ENCODE results near the gene NUDT1.

NUDT1 gene

DNA sequence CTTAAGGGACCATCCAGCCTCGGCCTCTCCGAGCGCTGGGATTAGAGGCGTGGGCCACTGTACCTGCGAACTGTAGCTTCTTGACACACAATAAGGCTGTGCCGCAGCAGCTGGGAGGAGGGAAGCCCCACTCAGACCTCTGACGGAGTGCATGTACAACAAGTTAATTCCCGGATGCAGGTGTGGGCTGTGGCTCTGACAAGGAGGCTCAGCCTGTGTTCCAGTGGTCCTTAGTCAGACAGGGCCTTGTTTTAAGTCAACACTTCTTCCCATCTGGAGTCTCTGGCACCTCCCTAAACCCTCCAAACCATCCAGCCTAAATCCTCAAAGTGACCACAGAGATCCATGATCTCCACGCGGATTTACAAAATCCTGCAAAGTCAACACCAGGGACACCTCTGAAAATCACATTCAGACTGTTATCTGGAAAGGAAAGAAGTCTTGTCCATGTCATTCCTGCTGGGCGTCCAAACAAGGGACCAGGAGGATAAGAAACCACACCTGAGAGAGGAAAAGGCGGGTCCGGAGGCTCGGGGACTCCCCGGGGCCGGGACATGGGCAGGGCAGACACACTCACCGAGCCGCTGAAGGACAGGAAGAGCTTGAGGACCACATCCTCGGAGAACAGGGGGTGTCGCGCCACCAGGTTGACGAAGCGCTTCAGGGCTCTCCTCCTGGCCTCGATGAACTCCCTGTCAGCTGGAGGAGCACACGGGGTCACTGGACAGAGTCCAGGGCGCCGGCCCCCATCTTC, 29.4 kb downstream of the NUDT1 start:
- DNase-seq: no peak

DNA sequence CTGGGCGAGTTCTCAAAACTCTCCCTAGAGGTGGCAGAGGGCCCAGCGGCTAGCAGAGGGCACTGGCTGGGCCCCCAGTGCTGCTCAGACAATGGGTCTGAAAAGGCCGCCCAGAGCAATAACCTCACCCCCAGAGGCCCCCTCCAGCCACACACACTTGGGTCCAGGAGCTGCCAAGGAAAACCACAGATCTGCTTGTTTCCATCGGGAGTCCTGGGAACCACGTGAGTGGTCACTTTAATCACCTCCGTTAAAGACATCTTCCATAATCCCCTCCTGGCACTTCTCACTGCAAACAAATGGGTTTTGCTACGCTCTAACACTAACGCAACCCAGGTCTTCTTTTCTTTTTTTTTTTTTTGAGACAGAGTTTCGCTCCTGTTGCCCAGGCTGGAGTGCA, 30.0 kb downstream of the NUDT1 start:
- DNase-seq: no peak

DNA sequence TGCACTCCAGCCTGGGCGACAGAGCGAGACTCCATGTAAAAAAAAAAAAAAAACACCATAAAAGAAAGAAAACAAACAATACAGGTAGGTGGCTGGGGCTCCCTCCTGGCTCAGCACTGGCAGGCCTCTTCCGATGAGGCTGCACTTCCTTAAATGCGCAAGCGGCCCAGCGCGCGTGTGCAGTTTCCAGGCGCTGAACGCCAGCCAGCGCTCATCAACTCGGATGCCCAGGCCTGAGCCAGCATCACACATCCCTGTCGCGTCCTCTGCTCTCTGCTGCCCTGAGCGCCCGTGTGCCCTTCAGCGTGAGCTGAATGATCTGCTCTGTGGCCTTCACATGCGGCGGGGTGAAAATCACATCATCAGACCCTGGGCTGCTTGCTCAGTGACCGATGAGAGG, 31.8 kb downstream of the NUDT1 start:
- DNase-seq: no peak

DNA sequence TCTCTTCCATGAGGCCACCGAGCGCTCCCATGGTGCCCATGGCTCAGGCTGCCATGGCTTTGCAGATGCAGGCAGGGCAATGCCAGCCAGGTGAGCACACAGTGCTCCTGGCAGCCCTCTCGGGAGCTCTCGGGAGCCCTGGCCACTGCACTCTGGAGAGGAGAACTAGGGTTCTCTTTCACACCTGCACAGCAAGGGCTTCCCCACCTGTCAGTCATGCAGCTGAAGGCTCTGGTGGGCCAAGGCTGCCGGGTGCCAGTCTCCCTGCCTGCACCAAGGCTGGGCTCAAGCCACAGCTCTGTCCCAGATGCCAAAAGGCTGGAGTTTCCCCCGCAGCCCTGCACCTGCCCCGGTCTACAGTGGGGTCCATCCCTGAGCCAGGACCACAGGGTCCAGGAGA, 32.6 kb downstream of the NUDT1 start:
- DNase-seq: no peak

DNA sequence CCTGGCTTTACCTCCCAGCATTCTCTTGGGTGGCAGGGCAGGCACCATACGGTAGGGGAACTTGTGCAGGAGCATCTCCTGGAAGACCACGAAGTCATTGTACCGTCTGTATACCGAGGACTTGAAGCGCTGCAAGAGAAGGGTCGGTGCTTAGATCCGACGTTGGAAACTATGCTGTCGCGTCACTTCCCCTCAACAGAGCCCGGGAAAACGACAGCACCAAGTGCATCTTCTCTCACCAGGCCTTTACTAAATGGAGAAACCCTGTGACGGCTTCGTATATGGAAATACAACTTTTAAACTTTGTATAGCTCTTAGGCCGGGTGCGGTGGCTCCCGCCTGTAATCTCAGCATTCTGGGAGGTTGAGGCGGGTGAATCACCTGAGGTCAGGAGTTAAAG, 33.1 kb downstream of the NUDT1 start:
- no peak for DNase-seq

DNA sequence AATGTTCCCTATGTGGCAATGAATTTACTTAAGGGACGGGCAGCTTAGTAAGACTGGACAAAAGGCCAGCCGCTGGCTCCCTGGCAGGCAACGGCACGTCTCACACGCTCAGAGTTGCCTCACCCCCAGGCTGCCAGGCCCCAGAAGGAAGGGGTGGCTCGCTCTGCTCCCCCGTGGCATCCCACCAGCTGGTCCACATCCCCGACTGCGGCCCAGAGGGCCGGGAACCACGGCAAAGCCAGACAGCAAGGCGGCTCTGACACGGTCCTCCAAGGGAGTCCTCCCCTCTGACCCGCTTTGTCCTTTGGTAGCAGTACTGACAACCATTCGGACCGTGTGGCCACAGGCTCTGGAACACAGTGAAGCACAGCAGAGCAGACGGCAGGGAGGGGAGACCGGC, 34.1 kb downstream of the NUDT1 start:
- no peak for DNase-seq

DNA sequence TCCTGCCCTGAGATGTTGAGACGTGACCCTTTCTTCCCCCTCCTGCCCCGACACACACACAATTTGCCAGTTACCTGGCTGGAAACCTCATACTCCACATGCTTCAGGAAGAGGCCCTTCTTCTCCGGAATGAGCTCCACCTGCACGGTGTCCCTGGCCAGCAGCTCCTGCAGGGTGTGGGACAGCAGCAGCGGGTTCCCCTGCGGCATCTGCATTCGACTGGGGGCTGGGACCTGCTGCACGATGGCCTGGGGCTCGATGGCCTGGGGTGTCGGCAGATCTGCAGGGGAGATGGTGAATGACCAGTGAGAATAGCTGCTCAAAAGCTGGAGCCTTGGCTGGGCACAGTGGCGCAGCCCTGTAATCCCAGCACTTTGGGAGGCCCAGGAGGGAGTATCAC, 36.0 kb downstream of the NUDT1 start:
- DNase-seq: no peak

DNA sequence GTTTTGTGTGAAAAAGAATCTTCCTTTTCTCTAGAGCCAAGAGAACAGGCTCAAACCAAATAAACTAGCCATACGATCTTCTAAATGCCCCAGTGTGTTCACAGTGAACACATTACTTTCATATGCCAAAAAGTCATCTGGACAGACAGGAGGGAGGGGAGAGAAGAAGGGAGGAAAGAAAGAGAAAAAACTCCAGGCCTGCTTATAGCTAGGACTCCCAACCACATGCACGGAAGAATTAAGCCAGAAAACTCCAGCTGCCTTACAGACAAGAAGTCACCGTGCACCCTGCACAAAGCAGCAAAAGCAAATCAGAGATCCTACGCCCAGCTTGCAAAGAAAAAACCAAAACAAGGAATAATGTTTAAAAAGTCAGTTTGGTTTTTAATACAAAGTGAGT, 37.9 kb downstream of the NUDT1 start:
- no peak for DNase-seq

DNA sequence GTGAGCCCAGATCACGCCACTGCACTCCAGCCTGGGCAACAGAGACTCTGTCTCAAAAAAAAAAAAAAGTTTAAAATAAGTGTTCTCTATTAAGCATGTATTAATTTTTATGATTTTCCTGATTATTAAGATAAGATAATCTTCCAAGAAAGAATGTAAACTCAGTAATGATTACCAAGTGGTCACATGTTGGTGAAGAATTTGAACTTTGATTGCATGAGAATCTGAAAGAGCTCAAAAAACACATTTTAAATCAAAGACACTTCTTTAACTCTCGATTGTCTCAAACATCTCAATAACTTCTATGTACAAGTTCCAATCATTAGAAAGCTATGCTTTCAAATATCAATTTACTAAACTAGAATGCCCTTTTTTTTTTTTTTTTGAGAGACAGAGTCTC, 38.4 kb downstream of the NUDT1 start:
- no peak for DNase-seq

DNA sequence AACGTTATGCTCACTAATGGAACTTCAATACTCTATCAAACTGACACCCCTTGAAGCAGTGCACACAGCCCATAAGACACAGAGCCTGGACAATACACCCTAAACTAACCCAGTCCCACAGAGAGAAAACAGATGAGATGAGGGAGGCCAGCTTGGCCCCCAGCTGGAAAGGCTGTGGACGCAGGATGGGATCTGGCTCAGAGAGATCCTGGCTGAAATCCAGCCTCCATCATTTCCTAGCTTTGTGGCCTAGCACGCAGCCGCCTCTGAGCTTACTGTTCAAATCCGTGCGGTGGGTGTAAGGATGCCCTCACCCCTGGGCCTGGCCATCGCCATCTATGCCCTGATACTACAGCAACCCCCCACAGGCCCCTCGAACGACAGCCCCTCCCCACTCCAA, 39.5 kb downstream of the NUDT1 start:
- no peak for DNase-seq

DNA sequence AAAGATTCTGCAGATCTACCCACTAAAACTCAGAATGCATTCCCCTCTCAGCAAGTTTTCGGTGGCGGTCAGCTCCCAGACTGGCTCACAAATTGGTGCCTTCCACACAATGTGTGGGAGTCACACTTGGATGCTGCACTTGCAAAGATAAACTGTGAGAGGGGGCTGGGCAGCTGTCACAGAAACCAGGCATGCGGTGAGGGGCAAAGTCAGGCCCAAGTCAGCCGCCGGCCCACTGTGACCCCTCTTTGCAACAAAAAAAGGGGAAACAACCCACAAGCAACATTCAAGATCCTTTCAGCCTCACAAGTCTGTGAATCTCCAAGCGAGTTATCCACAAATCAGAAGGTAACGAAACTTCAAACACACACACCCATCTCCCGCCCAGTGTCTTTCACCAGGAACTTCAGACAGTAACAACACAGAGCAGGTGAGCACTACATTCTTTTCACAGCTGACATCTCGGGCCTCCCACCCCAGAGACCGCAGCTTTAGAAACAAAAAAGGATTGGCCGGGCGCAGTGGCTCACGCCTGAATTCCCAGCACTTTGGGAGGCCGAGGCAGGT, 40.2 kb downstream of the NUDT1 start:
- no peak for DNase-seq

DNA sequence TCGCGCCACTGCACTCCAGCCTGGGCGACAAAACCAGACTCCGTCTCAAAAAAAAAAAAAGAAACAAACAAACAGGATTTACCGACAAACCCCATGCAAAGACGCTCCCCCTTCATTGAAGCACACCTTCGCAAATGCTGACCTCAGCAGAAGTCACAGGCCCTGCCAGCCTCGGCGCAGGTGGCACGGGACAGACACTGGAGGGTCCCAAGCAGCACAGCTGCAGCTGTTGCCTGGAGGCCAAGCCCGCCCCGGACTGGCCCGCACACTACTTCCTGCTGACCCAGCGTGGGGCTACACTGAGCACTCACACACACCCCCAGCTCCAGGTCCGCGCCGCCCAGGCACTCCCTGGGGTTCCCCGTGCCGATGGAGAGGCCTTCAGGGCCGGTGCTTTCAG, 41.0 kb downstream of the NUDT1 start:
- DNase-seq: no peak

DNA sequence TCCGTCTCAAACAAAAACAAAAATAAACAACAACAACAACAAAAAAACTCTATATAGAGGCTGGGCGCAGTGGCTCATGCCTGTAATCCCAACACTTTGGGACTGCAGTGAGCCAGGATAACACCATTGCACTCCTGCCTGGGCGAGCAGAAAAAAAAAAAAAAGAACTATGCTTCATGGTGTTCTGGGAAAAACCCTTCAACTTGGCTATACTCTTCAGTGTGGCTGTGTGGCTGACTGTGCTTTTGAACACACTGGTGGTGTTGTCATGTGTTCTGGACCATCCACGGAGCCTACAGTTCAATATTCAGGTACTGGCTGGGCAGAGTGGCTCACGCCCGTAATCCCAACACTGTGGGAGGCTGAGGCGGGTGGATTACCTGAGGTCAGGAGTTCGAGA, 45.7 kb downstream of the NUDT1 start:
- no peak for DNase-seq

DNA sequence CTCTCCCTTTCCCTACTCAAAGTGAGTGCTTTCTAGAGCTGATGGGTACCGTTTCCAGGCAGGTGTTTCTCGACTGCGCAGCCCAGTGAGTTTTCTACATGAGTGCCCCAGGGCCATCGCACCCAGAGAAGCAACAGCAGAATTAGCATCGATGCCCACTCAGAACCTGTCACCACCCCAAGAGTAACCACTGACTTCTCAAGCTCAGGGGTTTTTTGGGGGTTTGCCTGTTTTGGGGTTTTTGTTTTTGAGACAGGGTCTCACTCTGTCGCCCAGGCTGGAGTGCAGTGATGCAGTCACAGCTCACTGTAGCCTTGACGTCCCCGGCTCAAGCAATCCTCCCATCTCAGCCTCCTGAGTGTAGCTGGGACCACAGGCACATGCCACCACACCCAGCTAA, 46.5 kb downstream of the NUDT1 start:
- DNase-seq: no peak

DNA sequence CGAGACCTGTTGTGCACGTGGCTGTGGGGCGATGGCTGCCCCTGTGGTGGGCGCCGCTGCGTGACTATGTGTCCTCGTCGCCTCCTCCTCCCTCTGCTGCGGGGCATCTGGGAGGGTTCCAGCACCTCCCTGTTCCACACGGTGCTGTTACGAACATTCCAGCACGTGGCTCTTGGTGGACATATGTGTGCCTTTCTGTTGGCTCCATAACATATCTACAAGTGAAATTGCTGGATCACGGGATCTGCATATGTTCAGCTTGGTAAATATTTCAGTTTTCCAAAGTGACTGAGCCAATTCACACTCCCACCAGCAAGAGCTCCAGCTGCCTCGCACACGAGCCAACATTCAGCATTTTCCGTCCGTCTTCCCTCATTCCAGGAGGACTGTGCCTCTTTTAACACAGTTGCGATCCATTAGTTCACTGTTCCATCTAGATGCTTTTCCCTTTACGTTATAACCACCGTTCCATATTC, 47.1 kb downstream of the NUDT1 start:
- DNase-seq: no peak

DNA sequence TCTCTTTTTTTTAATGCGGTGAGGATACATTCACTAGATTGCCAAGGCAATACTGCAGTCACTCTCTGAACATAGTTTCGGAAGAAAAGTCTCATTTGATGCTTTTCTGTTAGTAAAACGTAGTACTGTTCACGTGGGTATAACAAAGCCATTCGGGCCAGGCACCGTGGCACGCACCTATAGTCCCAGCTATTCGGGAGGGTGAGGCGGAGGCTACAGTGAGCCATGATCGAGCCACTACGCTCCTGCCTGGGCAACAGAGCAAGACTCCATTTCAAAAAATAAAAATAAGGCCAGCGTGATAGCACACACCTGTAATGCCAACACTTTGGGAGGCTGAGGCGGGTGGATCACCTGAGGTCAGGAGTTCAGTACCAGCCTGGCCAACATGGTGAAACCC, 47.6 kb downstream of the NUDT1 start:
- DNase-seq: no peak

DNA sequence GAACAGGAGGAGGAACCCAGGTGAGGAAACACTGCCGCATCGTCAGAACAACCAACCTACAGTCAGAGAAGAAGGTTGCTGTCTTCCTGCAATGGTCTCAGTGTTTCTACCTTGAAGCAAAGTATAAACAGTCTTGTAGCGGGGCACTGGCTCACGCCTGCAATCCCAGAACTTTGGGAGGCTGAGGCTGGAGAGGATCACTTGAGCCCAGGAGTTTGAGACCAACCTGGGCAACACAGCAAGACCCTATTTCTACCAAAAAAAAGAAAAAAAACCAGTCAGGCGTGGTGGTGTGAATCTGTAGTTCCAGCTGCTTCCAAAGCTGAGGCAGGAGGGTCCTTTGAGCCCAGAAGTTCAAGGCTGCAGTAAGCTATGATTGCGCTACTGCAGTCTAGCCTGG, 48.9 kb downstream of the NUDT1 start:
- DNase-seq: no peak

DNA sequence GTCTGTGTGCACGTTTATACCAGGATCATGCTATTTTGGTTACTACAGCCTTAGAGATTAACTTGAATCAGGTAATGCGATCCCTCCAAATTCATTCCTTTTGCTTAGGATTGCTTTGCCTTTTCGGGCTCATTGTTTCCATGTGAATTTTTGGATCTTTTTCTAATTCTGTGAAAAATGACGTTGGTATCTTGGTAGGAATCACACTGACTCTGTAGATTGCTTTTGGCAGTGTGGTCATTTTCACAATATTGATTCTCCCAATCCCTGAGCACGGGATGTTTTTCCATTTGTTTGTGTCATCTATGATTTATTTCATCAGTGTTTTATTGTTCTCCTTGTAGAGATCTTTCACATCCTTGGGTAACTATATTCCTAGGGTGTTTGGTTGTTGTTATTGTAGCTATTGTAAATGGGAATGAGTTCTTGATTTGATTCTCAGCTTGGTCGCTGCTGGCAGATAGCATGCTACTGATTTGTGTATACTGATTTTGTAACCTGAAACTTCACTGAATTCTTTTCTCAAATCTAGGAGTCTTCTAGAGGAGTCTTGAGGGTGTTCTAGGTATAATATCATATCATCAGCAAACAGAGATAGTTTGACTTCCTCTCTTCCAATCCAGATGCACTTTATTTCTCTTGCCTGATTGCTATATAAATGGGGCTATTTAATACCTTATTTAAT, 54.1 kb downstream of the NUDT1 start:
- DNase-seq: no peak

DNA sequence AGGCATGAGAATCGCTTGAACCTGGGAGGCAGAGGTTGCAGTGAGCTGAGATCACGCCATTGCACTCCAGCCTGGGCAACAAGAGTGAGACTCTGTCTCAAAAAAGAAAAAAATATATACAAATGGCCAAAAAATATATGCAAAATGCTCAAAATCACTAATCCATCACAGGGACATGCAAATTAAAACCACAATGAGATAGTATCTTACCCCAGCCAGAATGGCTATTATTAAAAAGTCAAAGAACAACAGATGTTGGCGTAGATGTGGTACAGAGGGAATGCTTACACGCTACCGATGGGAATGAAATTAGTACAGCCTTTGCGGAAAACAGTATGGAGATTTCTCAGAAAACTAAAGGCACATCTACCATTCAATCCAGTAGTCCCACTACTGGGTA, 54.8 kb downstream of the NUDT1 start:
- no peak for DNase-seq

DNA sequence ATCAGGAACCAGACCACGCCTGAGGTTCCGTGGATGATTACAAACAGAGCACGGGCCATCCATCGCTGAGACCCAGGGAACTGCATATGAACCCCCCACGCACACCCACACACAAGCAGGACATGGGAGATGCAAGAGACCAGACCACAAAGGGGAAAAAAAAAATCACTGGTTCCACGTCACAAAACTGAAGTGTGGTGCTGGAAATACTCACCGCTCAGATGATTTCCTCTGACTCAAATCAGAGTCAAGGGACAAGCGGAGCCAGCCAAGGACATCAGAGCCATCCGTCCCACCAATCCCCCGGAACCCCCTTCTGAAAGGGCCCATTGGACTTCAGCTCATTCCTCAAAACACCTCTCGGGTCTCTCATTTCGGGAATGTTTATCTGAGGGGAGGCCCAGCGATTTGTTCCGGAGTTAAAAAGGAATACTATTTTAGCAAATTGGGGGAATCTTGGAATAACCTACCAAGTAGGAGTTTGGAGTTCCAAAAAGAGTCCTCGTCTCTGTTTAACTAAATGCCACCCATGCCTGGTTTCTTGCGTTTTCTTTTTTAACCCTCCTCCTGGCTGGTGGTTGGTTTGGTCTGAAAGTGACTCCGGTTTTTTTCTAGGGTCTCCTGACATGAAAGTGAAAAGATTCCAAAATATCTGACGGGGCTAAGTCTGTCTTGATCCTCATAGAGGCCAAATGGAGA, 57.3 kb downstream of the NUDT1 start:
- no peak for DNase-seq

DNA sequence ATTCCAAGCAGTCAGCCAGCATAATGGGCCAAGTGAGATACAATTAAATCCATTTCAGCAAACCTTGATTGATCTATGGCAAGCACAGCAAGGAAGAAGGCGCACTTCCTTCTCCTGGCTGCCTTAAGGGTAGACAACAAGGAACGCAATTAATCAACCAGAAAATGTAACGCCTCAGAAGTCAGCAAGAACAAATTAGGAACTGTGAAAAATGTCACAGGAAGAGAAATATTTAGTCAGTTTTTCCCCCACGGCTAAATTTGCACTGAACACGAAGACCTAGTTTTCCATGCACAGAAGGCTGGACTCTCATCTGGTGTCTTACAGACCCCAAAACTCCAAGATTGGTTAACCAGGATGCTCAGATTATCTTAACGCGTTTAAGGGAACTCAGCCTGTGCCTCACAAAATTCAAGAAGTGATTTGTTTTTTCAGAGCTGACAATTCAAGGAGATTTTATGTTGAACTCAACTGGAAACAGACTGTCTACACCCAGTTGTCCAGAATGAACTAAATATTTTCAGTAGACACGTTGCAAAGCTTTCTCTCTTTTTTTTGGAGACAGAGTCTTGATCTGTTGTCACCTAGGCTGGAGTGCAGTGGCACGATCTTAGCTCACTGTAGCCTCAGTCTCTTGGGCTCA, 58.0 kb downstream of the NUDT1 start:
- no peak for DNase-seq

All from NCI-H146 (cell line).